GM12872 (cell line): ENCODE measurements around the gene PPP2R3B.

Experiments
- CTCF ChIP-seq: IDR thresholded peaks from 3 replicates; pipeline ENCODE4 v1.5.1; 2011; ENCODE audit warnings: low read depth, mild to moderate bottlenecking, low read length, moderate library complexity; ENCODE audit not compliant: insufficient read depth

Gene PPP2R3B

DNA sequence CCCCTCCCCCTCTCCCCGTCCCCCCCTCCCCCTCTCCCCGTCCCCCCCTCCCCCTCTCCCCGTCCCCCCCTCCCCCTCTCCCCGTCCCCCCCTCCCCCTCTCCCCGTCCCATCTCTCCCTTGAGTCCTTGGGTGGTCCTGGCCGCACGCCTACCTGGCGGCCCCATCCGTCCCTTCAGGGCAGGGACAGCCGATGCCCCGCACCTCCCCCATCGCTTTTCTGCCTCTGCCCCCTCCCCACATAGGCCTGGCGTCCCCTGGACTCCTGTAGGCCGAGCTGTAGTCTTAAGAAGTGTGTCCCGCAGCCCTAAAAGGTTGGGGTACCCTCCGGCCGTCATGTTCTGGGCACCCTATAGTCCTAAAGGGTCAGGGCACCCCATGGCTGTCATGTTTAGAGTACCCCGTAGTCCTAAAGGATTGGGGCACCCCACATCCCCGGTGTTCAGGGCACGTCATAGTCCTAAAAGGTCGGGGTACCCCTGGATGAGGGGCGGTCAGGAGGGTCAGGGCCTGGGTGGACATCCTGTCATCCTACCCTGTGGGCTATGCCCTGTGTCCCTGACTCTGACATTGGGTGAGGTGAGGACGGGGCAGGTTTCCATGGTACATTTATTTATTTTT is 57.3 kb downstream of the PPP2R3B start:
- TF ChIP-seq CTCF: no peak

DNA sequence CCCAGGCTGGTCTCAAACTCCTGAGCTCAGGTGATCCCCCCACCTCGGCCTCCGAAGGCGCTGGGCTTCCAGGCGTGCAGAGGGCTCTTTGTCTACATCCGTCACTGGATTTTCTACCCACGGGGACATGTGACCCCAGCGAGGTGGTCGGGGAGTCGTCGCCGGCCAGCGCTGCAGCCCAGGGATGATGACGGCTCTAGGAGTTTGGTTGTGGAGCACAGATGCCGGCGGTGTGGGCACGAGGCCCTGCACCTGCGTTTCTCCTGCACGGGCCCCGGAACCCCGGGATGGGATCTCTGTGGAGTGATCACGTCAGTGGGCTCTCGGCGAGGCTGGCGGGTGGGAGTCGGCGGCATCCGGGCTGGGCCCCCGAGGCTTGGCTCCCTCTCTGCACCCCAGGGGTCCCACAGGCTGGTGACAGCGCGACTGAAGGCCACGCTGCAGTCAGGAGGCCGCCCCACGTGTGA is 59.0 kb downstream of the PPP2R3B start:
- no peak for TF ChIP-seq CTCF

- TF ChIP-seq CTCF: no peak; the same call in 2 of the 3 replicates
Observed at GRCh38 chrX:323721-324628, 62.7 kb downstream of the PPP2R3B start.

DNA sequence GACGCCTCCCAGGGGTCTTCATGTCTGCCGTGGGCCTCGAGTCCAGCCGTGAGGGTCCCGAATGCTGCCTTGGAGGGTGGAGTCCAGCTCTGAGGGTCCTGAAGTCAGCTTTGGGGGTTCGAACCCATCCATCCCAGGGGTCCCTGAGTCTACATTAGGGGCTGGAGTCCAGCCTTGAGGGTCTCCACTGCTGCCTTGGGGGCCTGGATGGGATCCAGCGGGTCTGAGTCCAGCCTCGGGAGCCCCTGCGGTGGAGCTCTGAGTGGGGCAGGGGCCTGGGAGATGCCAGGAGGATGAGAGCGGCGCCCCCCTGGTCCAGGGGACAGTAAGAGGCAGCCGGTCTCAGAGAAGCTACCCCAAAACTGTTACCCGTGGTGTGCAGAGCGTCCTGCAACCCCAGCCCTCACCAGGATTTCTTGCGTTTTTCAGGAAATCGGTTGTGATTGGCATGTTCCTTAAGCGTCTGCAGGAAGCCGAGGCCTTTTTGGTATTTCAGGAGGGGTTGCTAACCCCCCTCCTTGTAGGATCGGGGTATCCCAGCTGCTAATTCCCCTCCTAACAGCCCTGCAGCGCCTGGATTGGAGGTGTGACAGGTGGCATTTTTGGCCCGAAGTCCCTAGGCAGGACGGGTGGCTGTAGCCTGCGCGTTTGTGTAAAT is 66.5 kb downstream of the PPP2R3B start:
- TF ChIP-seq CTCF: no peak

- no peak for TF ChIP-seq CTCF
Observed at GRCh38 chrX:319579-320125, 67.1 kb downstream of the PPP2R3B start.

- 0 out of 3 replicates have a peak, but pooled peaks have one; percentile 24 for TF ChIP-seq CTCF
Observed at GRCh38 chrX:318739-319578, 67.7 kb downstream of the PPP2R3B start, which contains the start of gene GTPBP6. GTPBP6 (minus strand) TSS chrX:318796; CDS start chrX:318787, 9 bp downstream.
